Panc1 (cell line): Measurements from ENCODE around the gene PDZD2. TPM values are rescaled to one million over a fixed set of nuclear protein-coding genes. Genes with fewer than 3 reads are reported as not detected.

Experiments
- ATAC-seq: fragments of 200-7000 bp; cut with Tn5 transposase; 2 replicates; pipeline ENCODE4 v1.9.1; 2020; ENCODE audit warnings: mild to moderate bottlenecking, moderate library complexity
- BruUV-seq: library from RNA; stranded (reverse); fragments of 400-500 nt; replicated peaks from 2 replicates; lab custom pipeline; 2021; lab: Mats Ljungman, UMichigan
- CTCF ChIA-PET: fragments of 300-600 bp; sonication (Branson Sonifier 250); formaldehyde crosslinking; loops from one replicate; lab custom pipeline; 2022; ENCODE audit warnings: antibody characterized with exemption; lab: Charles Lee
- POLR2A ChIA-PET: fragments of 300-600 bp; sonication (Branson Sonifier 250); formaldehyde crosslinking; loops from one replicate; lab custom pipeline; 2022; ENCODE audit warnings: antibody characterized with exemption; lab: Charles Lee
- DNase-seq: peaks from one replicate; pipeline ENCODE4 v3.0.0-alpha.2; 2010; ENCODE audit warnings: low read depth, low spot score
- H3K27ac ChIP-seq: 2 replicates; pipeline ENCODE4 v1.5.1; 2011; ENCODE audit warnings: mild to moderate bottlenecking, low read length, inconsistent platforms
- H3K27me3 ChIP-seq: fragments of 200-500 bp; sonication (Bioruptor generic); 2 replicates; pipeline ENCODE4 v1.6.0; 2014; ENCODE audit warnings: low read length, inconsistent platforms; ENCODE audit not compliant: control insufficient read depth, insufficient read depth
- H3K36me3 ChIP-seq: fragments of 200-500 bp; sonication (Bioruptor generic); 2 replicates; pipeline ENCODE4 v1.5.1; 2014; ENCODE audit warnings: inconsistent platforms, mild to moderate bottlenecking, low read length, moderate library complexity; ENCODE audit not compliant: control insufficient read depth, insufficient read depth
- H3K4me1 ChIP-seq: 2 replicates; pipeline ENCODE4 v1.5.1; 2011; ENCODE audit warnings: inconsistent platforms, mild to moderate bottlenecking, low read length, moderate library complexity; ENCODE audit not compliant: control insufficient read depth, insufficient read depth
- H3K4me3 ChIP-seq, 2 experiments: 2 replicates each; pipeline ENCODE4 v1.5.1; 2011 to 2012; ENCODE audit warnings: low read depth in 2 of 2, low read length in 2 of 2, mild to moderate bottlenecking in 2 of 2, inconsistent platforms in 1 of 2, moderate library complexity in 1 of 2
- H3K9me3 ChIP-seq: fragments of 200-500 bp; sonication (Bioruptor generic); 2 replicates; pipeline ENCODE4 v1.5.1; 2014; ENCODE audit warnings: low read depth, mild to moderate bottlenecking, inconsistent platforms, low read length, moderate library complexity; ENCODE audit not compliant: control insufficient read depth, insufficient read depth
- POLR2AphosphoS5 ChIP-seq: IDR thresholded peaks from 2 replicates; pipeline ENCODE4 v1.6.1; 2012; ENCODE audit warnings: mild to moderate bottlenecking, low read depth, low read length, moderate library complexity
- SIN3A ChIP-seq: IDR thresholded peaks from 2 replicates; pipeline ENCODE4 v1.6.1; 2012; ENCODE audit warnings: low read depth, mild to moderate bottlenecking, low read length, moderate library complexity, borderline replicate concordance; ENCODE audit not compliant: insufficient read depth
- TCF7L2 ChIP-seq: IDR thresholded peaks from 2 replicates; pipeline ENCODE4 v1.6.1; 2011; ENCODE audit warnings: mild to moderate bottlenecking, low read depth, low read length, inconsistent platforms
- in situ Hi-C: cut with HindIII; loops from 2 replicates; pipeline ENCODE4 v1.10.0; 2016; ENCODE audit warnings: low sequenced_read_pairs, low pct_unique_long_range_greater_than_20kb
- intact Hi-C: fragments of 100-400 bp; cut with micrococcal nuclease; formaldehyde crosslinking; loops from one replicate; pipeline ENCODE4 v1.10.0; 2022; ENCODE audit not compliant: unreplicated experiment
- total RNA-seq: library from RNA; stranded (reverse); gene quantifications from one replicate; pipeline ENCODE4 v1.2.1, GENCODE V29; 2021; ENCODE audit not compliant: unreplicated experiment
- TF ChIP-seq, protein P1 (sequence below): fragments of 450-650 bp; IDR thresholded peaks from 2 replicates; pipeline ENCODE4 v1.5.1; 2017; ENCODE audit warnings: mild to moderate bottlenecking
- TF ChIP-seq, protein P2 (sequence below), 2 experiments: IDR thresholded peaks; 2 replicates each; pipeline ENCODE4 v1.6.1; 2011 to 2012; ENCODE audit warnings: low read depth in 2 of 2, control low read depth in 1 of 2, low read length in 1 of 2, mild to moderate bottlenecking in 1 of 2, moderate library complexity in 1 of 2; ENCODE audit not compliant: insufficient read depth in 1 of 2

PDZD2 gene
- total RNA-seq, 1 experiment from 2014 or later: 0.10 TPM

DNA sequence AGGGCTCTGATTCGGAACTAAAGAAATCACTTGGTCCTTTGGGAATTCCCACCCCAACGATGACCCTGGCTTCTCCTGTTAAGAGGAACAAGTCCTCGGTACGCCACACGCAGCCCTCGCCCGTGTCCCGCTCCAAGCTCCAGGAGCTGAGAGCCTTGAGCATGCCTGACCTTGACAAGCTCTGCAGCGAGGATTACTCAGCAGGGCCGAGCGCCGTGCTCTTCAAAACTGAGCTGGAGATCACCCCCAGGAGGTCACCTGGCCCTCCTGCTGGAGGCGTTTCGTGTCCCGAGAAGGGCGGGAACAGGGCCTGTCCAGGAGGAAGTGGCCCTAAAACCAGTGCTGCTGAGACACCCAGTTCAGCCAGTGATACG lies 451.8 kb downstream of the PDZD2 start:
- Histone ChIP-seq H3K27me3 (no peaks in the 10 kb centered on the region), H3K4me3 (no peak overlapping the region), H3K27ac (no peak overlapping the region), H3K4me1 (no peaks in the 10 kb centered on the region), H3K9me3 (no peaks in the 10 kb centered on the region), H3K36me3 (no peaks in the 10 kb centered on the region)
- no TSS peak for BruUV-seq
- POLR2A ChIA-PET: no interaction called here
- TF ChIP-seq POLR2AphosphoS5 (no peak), SIN3A (no peak)
- CTCF ChIA-PET: no interaction called here
- no peak for ATAC-seq
- intact Hi-C loops (no loop called here), in situ Hi-C loops (no loop called here)
- DNase-seq: no peak

DNA sequence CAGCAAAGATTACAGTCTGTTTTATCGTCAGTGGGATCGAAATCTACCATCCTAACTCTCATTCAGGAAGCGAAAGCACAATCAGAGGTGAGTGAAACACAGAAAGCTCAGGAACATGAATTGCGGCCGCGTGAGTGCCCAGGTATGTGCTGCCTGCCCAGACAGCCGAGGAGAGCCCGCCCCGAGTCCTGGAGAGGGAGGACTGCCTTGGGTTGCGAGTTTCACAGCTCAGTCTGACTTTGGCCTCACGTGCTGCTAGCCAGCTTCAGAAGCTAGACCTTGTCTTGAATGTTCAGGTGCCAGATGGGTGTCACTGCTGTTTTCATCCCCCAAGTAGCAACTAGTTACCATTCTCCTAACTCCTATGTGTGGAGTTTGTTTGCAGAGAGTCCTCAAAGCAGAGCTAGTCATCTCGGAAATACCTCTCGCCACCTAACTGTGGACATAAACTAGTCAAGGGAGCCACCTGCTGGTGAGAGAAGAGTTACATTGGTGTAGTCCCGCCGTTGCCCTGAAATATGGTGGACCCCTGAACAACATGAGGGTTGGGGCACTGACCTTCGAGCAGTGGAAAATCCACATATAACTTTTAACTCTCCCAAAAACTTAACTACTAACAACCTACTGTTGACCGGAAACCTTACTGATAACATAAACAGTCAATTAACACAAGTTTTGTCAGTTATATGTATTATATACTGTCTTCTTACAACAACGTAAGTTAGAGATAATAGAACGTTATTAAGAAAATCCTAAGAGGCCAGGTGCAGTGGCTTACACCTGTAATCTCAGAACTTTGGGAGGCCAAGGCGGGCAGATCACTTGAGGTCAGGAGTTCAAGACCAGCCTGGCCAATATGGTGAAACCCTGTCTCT lies 454.2 kb downstream of the PDZD2 start:
- ATAC-seq (peak; percentile 92), DNase-seq (peak; percentile 61)
- TF ChIP-seq, protein P1, sequence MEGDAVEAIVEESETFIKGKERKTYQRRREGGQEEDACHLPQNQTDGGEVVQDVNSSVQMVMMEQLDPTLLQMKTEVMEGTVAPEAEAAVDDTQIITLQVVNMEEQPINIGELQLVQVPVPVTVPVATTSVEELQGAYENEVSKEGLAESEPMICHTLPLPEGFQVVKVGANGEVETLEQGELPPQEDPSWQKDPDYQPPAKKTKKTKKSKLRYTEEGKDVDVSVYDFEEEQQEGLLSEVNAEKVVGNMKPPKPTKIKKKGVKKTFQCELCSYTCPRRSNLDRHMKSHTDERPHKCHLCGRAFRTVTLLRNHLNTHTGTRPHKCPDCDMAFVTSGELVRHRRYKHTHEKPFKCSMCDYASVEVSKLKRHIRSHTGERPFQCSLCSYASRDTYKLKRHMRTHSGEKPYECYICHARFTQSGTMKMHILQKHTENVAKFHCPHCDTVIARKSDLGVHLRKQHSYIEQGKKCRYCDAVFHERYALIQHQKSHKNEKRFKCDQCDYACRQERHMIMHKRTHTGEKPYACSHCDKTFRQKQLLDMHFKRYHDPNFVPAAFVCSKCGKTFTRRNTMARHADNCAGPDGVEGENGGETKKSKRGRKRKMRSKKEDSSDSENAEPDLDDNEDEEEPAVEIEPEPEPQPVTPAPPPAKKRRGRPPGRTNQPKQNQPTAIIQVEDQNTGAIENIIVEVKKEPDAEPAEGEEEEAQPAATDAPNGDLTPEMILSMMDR: peak; percentile 86
- TF ChIP-seq SIN3A: no peak
- no TSS peak for BruUV-seq
- no peaks in the 10 kb centered on the region for H3K36me3 ChIP-seq
- intact Hi-C loops (loop anchor here (2.0 kb wide), 1 partner anchor 268 kb away; no protein-coding TSS in a partner anchor), in situ Hi-C loops (no loop called here)
- H3K27ac ChIP-seq: no peak overlapping the region
- H3K4me1 ChIP-seq: no peaks in the 10 kb centered on the region
- H3K4me3 ChIP-seq: no peak overlapping the region
- POLR2A ChIA-PET: no interaction called here
- CTCF ChIA-PET: interaction anchor here (0.6 to 0.9 kb wide), 4 partner anchors 12 to 268 kb away, joined by 3 to 6 read pairs (median 4); no protein-coding TSS in a partner anchor
- H3K9me3 ChIP-seq: no peaks in the 10 kb centered on the region
- H3K27me3 ChIP-seq: no peaks in the 10 kb centered on the region

DNA sequence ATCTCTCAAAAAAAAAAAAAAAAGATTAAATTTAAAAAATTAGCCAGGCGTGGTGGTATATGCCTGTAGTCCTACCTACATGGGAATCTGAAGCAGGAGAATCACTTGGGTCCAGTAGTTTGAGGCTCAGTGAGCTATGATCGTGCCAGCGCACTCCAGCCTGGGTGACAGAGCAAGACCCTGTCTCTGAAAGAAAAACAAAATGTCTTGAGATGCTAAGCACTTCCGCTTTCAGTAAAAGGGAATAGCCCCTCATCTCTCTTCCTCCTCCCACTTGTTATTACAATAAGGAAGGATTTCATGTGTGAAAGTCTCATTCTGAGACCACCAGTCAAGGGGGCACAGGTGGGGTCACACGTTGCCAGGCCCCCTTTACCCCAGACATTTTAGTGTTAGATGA lies 455.8 kb downstream of the PDZD2 start:
- no TSS peak for BruUV-seq
- intact Hi-C loops (no loop called here), in situ Hi-C loops (no loop called here)
- H3K36me3 ChIP-seq: no peaks in the 10 kb centered on the region
- H3K4me1 ChIP-seq: no peaks in the 10 kb centered on the region
- H3K27ac ChIP-seq: no peak overlapping the region
- DNase-seq (no peak), ATAC-seq (no peak)
- H3K4me3 ChIP-seq: no peak overlapping the region
- no peaks in the 10 kb centered on the region for H3K27me3 ChIP-seq
- POLR2A ChIA-PET: no interaction called here
- TF ChIP-seq, protein P2, sequence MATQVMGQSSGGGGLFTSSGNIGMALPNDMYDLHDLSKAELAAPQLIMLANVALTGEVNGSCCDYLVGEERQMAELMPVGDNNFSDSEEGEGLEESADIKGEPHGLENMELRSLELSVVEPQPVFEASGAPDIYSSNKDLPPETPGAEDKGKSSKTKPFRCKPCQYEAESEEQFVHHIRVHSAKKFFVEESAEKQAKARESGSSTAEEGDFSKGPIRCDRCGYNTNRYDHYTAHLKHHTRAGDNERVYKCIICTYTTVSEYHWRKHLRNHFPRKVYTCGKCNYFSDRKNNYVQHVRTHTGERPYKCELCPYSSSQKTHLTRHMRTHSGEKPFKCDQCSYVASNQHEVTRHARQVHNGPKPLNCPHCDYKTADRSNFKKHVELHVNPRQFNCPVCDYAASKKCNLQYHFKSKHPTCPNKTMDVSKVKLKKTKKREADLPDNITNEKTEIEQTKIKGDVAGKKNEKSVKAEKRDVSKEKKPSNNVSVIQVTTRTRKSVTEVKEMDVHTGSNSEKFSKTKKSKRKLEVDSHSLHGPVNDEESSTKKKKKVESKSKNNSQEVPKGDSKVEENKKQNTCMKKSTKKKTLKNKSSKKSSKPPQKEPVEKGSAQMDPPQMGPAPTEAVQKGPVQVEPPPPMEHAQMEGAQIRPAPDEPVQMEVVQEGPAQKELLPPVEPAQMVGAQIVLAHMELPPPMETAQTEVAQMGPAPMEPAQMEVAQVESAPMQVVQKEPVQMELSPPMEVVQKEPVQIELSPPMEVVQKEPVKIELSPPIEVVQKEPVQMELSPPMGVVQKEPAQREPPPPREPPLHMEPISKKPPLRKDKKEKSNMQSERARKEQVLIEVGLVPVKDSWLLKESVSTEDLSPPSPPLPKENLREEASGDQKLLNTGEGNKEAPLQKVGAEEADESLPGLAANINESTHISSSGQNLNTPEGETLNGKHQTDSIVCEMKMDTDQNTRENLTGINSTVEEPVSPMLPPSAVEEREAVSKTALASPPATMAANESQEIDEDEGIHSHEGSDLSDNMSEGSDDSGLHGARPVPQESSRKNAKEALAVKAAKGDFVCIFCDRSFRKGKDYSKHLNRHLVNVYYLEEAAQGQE (IDR thresholded peaks at IDR 0.05; ENCODE audit: insufficient read depth in 1 of 2, low read depth in 2 of 2, low read length in 1 of 2): no peak
- TF ChIP-seq POLR2AphosphoS5 (no peak), SIN3A (no peak), TCF7L2 (no peak)
- TF ChIP-seq, protein P1: no peak
- CTCF ChIA-PET: no interaction called here
- H3K9me3 ChIP-seq: no peaks in the 10 kb centered on the region
